ENCODE measurements around the gene NCAM2.

Gene NCAM2

GRCh38 chr21:21025742-21026141 lies 27.5 kb downstream of the NCAM2 start:
- Histone ChIP-seq H3K9me3 (ENCODE audit: insufficient read depth, low read depth, low read length) (no peaks in the 10 kb centered on the region), H3K9ac (ENCODE audit: low read depth, low read length, poor library complexity, severe bottlenecking) (no peak overlapping the region)

GRCh38 chr21:21028275-21028820 lies 30.1 kb downstream of the NCAM2 start:
- Histone ChIP-seq H3K9me2 (replicated peaks; ENCODE audit: low read depth, low read length) (no peaks in the 10 kb centered on the region), H3K9ac (ENCODE audit: low read depth, low read length, poor library complexity, severe bottlenecking) (no peak overlapping the region), H4K20me1 (ENCODE audit: insufficient read depth, low read length, poor library complexity, severe bottlenecking) (no peaks in the 10 kb centered on the region), H3K27me3 (ENCODE audit: insufficient read depth, low read length, poor library complexity, severe bottlenecking) (no peaks in the 10 kb centered on the region), H2AFZ (ENCODE audit: low read length) (no peak overlapping the region), H3K4me3 (ENCODE audit: low read length, poor library complexity, severe bottlenecking) (no peak overlapping the region), H3K36me3 (ENCODE audit: insufficient read depth, low read length) (no peaks in the 10 kb centered on the region), H3K4me1 (ENCODE audit: insufficient read depth, low read length, poor library complexity, severe bottlenecking) (no peaks in the 10 kb centered on the region), H3K4me2 (ENCODE audit: low read depth, low read length, poor library complexity, severe bottlenecking) (no peak overlapping the region), H3F3A (ENCODE audit: low read depth) (no peaks in the 10 kb centered on the region), H3K9me3 (ENCODE audit: insufficient read depth, low read depth, low read length) (no peaks in the 10 kb centered on the region), H3K79me2 (ENCODE audit: insufficient read depth, low read length) (no peaks in the 10 kb centered on the region)
- no peak for TF ChIP-seq EZH2phosphoT487 (IDR thresholded peaks at IDR 0.05; ENCODE audit: borderline replicate concordance)
- no peak for TF ChIP-seq CTCF (conservative IDR thresholded peaks at IDR 0.05; ENCODE audit: low read length)

More at GRCh38 chr21:21025742-21026141, 27.5 kb downstream of the NCAM2 start:
- TF ChIP-seq CTCF (conservative IDR thresholded peaks at IDR 0.05; ENCODE audit: low read length) (no peak), EZH2phosphoT487 (IDR thresholded peaks at IDR 0.05; ENCODE audit: borderline replicate concordance) (no peak)
- no peak overlapping the region for H2AFZ ChIP-seq (ENCODE audit: low read length)
- no peaks in the 10 kb centered on the region for H4K20me1 ChIP-seq (ENCODE audit: insufficient read depth, low read length, poor library complexity, severe bottlenecking)
- no peaks in the 10 kb centered on the region for H3K9me2 ChIP-seq (replicated peaks; ENCODE audit: low read depth, low read length)
- no peaks in the 10 kb centered on the region for H3K79me2 ChIP-seq (ENCODE audit: insufficient read depth, low read length)
- no peaks in the 10 kb centered on the region for H3K27me3 ChIP-seq (ENCODE audit: insufficient read depth, low read length, poor library complexity, severe bottlenecking)
- H3K4me3 ChIP-seq (ENCODE audit: low read length, poor library complexity, severe bottlenecking) = no peak overlapping the region
- H3F3A ChIP-seq (ENCODE audit: low read depth) = no peaks in the 10 kb centered on the region
- H3K4me2 ChIP-seq (ENCODE audit: low read depth, low read length, poor library complexity, severe bottlenecking) = no peak overlapping the region
- H3K4me1 ChIP-seq (ENCODE audit: insufficient read depth, low read length, poor library complexity, severe bottlenecking) = no peaks in the 10 kb centered on the region
- H3K36me3 ChIP-seq (ENCODE audit: insufficient read depth, low read length) = no peaks in the 10 kb centered on the region

- Histone ChIP-seq H3K4me2 (ENCODE audit: low read depth, low read length, poor library complexity, severe bottlenecking) (no peak overlapping the region), H3K4me1 (ENCODE audit: insufficient read depth, low read length, poor library complexity, severe bottlenecking) (no peaks in the 10 kb centered on the region), H3K9me2 (replicated peaks; ENCODE audit: low read depth, low read length) (no peaks in the 10 kb centered on the region), H3K79me2 (ENCODE audit: insufficient read depth, low read length) (no peaks in the 10 kb centered on the region), H3K36me3 (ENCODE audit: insufficient read depth, low read length) (no peaks in the 10 kb centered on the region), H4K20me1 (ENCODE audit: insufficient read depth, low read length, poor library complexity, severe bottlenecking) (no peaks in the 10 kb centered on the region), H3K27me3 (ENCODE audit: insufficient read depth, low read length, poor library complexity, severe bottlenecking) (no peaks in the 10 kb centered on the region), H3K4me3 (ENCODE audit: low read length, poor library complexity, severe bottlenecking) (no peak overlapping the region), H3K9ac (ENCODE audit: low read depth, low read length, poor library complexity, severe bottlenecking) (no peak overlapping the region), H3F3A (ENCODE audit: low read depth) (no peaks in the 10 kb centered on the region), H3K9me3 (ENCODE audit: insufficient read depth, low read depth, low read length) (no peaks in the 10 kb centered on the region), H2AFZ (ENCODE audit: low read length) (no peak overlapping the region)
- TF ChIP-seq CTCF (conservative IDR thresholded peaks at IDR 0.05; ENCODE audit: low read length) (no peak), EZH2phosphoT487 (IDR thresholded peaks at IDR 0.05; ENCODE audit: borderline replicate concordance) (no peak)
These were observed 31.0 kb downstream of the NCAM2 start for GRCh38 chr21:21029164-21029563.

Data from Loucy (cell line).